GM12874 (cell line): Measurements from ENCODE around the gene MRPL4.

Experiments
- TF ChIP-seq, protein P1 (sequence below): IDR thresholded peaks from 2 replicates; pipeline ENCODE4 v1.5.1; 2011; ENCODE audit warnings: low read depth, mild to moderate bottlenecking, control low read depth, low read length, moderate library complexity; ENCODE audit not compliant: insufficient read depth

Gene MRPL4

DNA sequence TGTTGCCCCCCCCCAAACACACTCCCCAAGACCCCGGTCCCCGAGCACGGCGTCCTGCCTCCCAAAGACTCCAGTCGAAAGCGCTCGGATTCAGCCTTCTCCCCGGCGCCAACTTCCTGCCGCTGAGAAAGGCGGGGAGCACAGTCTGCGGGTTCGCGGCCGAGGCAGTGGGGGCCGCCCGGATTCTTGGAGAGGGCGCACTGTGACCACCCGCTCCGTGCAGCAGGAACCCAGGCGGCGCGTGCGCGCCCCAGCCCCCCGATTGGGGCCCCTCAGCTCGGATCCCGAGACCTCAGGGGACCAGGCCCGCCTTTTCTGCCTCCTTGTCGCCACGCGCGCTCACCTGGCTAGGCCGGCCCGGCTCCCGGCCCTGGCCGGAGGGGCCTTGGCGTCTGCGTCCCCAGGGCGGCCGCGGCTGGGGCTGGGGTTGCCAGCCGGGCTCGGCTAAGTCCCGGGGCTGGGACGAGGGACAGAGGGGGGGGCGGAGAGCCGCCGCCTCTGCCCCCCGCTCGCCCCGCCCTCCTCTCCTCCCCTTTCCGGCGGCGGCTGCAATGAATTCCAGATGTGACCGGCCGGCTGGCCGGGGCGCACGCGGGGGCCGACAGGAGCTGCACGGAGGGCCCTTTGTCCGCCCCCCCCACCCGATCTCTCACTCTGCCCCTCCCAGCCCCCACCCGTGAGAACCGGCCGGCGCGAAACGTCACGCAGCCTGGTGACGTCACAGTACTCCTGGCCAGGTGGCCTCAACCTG, 21.0 kb upstream of the MRPL4 start, which contains the start of gene S1PR2:
S1PR2 (minus strand) TSS at position 471 of the 751 bp plus-strand sequence. CDS start 6,426 bp downstream, outside the sequence.
- TF ChIP-seq, protein P1, sequence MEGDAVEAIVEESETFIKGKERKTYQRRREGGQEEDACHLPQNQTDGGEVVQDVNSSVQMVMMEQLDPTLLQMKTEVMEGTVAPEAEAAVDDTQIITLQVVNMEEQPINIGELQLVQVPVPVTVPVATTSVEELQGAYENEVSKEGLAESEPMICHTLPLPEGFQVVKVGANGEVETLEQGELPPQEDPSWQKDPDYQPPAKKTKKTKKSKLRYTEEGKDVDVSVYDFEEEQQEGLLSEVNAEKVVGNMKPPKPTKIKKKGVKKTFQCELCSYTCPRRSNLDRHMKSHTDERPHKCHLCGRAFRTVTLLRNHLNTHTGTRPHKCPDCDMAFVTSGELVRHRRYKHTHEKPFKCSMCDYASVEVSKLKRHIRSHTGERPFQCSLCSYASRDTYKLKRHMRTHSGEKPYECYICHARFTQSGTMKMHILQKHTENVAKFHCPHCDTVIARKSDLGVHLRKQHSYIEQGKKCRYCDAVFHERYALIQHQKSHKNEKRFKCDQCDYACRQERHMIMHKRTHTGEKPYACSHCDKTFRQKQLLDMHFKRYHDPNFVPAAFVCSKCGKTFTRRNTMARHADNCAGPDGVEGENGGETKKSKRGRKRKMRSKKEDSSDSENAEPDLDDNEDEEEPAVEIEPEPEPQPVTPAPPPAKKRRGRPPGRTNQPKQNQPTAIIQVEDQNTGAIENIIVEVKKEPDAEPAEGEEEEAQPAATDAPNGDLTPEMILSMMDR: peak; percentile 8; the same call in 1 of the 2 replicates

DNA sequence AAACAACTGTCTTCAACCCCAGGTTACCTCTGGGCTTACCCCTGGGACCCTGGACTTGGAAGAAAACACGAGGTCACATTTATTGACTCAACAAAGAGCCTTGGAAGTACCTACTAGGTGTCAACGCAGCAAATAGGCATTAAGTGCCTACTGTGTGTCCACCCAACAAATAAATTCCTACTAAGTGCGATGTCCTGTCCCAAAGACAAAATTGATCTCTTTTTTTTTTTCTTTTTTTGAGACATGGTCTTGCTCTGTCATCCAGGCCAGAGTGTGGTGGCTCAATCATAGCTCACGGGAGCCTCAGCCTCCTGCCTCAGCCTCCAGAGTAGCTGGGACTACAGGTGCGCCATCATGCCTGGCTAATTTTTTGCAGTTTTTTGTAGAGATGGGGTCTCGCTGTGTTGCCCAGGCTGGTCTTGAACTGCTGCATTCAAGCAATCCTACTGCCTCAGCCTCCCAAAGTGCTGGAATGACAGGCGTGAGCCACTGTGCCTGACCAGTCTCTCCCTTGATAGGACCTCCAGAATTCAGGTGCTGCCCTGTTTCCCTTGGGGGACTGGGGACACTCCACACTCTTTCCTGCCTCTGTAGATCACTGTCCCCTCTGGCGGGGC, 20.3 kb upstream of the MRPL4 start:
- TF ChIP-seq, protein P1: no peak

DNA sequence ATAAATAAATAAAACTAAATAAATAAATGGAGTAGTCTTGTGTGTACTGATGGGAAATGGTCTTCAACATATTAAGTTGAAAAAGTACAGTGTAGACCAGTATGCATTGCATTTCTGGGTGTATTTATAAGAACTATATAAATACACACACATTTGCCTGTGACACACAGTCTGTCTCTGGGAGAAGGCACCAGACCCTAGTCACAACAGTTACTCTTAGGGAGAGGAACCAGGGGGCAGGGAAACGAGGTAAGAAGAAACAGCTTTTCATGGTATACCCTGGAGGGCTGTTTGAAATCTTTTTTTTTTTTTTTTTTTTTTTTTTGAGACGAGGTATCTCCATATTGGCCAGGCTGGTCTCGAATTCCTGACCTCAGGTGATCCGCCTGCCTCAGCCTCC, 18.1 kb upstream of the MRPL4 start:
- TF ChIP-seq, protein P1: no peak

DNA sequence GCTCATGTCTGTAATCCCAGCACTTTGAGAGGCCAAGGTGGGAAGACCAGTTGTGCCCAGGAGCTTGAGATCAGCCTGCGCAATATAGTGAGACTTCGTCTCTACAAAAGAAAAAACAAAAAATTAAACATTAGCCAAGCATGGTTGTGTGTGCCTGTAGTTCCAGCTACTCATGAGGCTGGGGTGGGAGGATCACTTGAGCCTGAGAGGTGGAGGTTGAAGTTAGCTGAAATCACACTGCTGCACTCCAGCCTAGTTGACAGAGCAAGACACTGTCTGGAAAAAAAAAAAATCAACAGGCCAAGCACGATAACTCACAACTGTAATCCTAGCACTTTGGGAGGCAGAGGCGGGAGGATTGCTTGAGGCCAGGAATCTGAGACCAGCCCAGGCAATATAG, 17.0 kb upstream of the MRPL4 start:
- TF ChIP-seq, protein P1: no peak

DNA sequence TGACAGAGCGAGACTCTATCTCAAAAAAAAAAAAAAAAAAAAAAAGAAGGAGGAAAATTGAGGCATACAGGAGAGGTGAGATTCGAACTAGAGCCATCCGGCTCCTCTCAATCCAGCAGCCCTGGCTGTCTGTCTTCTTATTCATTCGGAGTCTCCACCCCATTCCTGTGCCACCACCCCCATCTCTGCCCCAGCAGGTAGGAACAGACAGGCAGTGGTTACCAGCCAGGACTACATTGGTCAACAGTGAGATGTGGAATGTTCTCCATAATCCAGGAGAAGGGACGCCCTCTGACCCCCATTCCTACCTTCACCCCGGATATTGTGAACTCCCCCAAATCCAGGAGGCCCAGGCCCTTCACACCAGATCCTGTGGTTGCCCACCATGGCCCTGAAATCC, 14.3 kb upstream of the MRPL4 start:
- TF ChIP-seq, protein P1: no peak

DNA sequence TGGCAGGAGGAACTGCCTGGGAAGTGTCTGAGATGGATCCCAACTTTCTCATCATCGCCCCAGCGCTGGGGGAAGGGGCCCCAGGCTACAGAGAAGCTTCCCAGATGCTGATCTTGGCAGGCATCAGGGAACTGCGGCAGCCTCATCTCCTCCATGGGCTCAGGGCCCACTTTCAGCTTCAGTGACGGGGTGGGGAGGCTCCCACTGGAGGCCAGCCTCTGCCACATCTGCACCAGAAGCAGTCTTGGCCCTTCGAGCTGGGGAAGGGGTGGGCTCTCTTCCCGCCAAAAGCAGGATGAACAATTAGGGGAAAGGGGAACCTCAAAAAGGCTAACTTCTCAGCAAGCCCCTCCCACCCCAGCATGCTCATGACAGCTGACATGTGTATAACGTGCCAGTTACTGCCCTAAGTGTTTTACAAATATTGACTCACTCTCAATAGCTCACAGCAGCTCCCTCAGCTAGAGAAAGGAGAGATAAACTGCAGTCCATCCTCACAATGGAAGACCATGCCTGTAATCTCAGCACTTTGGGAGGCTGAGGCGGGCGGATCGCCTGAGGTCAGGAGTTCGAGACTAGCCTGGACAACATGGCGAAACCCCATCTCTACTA, 13.7 kb upstream of the MRPL4 start:
- TF ChIP-seq, protein P1: no peak

DNA sequence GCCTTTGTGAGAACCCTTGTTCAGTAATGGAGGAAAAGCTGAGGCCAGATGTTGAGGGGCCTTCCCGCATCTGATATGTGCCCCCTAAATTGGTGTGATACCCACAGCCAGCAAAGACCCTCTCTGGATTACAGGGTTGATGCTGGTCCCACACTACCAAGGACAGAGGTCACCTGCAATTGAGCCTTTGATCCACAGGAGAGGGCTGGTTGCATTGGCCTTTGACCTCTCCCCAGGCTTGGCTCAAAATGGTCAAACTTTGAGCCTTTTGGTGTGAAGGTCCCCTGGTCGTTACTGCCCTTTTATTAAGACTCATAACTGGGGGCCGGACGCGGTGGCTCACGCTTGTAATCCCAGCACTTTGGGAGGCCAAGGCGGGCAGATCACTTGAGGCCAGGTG, 8.4 kb upstream of the MRPL4 start:
- TF ChIP-seq, protein P1: no peak
